Stimulated activated CD4-positive, alpha-beta T cell treated with anti-CD3 and anti-CD28 coated beads, Interleukin-15, amount 100 ng/mL, for 48 hours (primary cell): ENCODE measurements around the gene CX3CL1.
A peak's percentile ranks its signal among the peaks of the same experiment; 100 is the strongest.
"Not testable (repeated sequence)": the region's sequence is repeated elsewhere in the genome, so short reads cannot be mapped to it uniquely, and the experiment has no call there.

Source experiments
- DNase-seq, 2 donors: peaks; one replicate each; pipeline ENCODE4 v3.0.0-alpha.2; 2020; ENCODE audit warnings: low read depth in 2 of 2

The CX3CL1 gene

GRCh38 chr16:57357330-57358085 is 14.8 kb upstream of the CX3CL1 start:
- DNase-seq: no peak

- no peak for DNase-seq
These were observed 14.2 kb upstream of the CX3CL1 start for GRCh38 chr16:57358086-57358420.

GRCh38 chr16:57358527-57359095 is 13.7 kb upstream of the CX3CL1 start, which contains the start of gene CCL22:
Gene CCL22 (plus strand): TSS chr16:57358783. CDS start chr16:57358817, 34 bp downstream.
- DNase-seq: peak; percentile 7 to 25

GRCh38 chr16:57360321-57360935 is 11.9 kb upstream of the CX3CL1 start:
- DNase-seq: no peak

GRCh38 chr16:57361404-57361803 is 10.9 kb upstream of the CX3CL1 start:
- DNase-seq: no peak

- DNase-seq: no peak
These were observed 8.1 kb upstream of the CX3CL1 start for GRCh38 chr16:57364143-57364542.

- no peak for DNase-seq
These were observed 5.7 kb upstream of the CX3CL1 start for GRCh38 chr16:57366544-57367040.

- DNase-seq: no peak
These were observed 5.1 kb upstream of the CX3CL1 start for GRCh38 chr16:57367116-57367752.

GRCh38 chr16:57371494-57372371 is 557 bp upstream of the CX3CL1 start:
- DNase-seq: no peak

GRCh38 chr16:57373117-57373947 is 1.0 kb downstream of the CX3CL1 start:
- DNase-seq: no peak

- DNase-seq: peak in 1 of 2 donors; percentile 18
These were observed 1.8 kb downstream of the CX3CL1 start for GRCh38 chr16:57374067-57374534.

- DNase-seq: not testable (repeated sequence)
These were observed 2.7 kb downstream of the CX3CL1 start for GRCh38 chr16:57374925-57375465.

- no peak for DNase-seq
These were observed 4.1 kb downstream of the CX3CL1 start for GRCh38 chr16:57376313-57376818.

- DNase-seq: peak; percentile 30 to 35
These were observed 5.0 kb downstream of the CX3CL1 start for GRCh38 chr16:57377080-57377841.

- DNase-seq: no peak
These were observed 7.3 kb downstream of the CX3CL1 start for GRCh38 chr16:57379579-57379978.

- no peak for DNase-seq
These were observed 8.6 kb downstream of the CX3CL1 start for GRCh38 chr16:57380671-57381462.

GRCh38 chr16:57381791-57382534 is 9.7 kb downstream of the CX3CL1 start:
- no peak for DNase-seq
